Body of pancreas (tissue), 4 donors: ENCODE measurements around the gene DAZAP2.
A peak's percentile ranks its signal among the peaks of the same experiment; 100 is the strongest.

Source experiments
- POLR2A ChIP-seq, 3 donors: fragments of 450-650 bp; IDR thresholded peaks; one replicate each; pipeline ENCODE4 v1.6.1; 2016; ENCODE audit warnings: antibody characterized with exemption in 3 of 3, mild to moderate bottlenecking in 2 of 3
- TF ChIP-seq, protein P1 (sequence below), 7 experiments: fragments of 450-650 bp in 4 of 7; fragments of 200-600 bp in 3 of 7; sonication (generic) in 3 of 7; IDR thresholded peaks; one replicate each; pipeline ENCODE4 v1.5.1; 2016 to 2019; ENCODE audit warnings: antibody characterized with exemption in 7 of 7

GRCh38 chr12:51270067-51270950 is 31.7 kb downstream of the DAZAP2 start, which contains the start of gene SMAGP:
- TF ChIP-seq, protein P1, sequence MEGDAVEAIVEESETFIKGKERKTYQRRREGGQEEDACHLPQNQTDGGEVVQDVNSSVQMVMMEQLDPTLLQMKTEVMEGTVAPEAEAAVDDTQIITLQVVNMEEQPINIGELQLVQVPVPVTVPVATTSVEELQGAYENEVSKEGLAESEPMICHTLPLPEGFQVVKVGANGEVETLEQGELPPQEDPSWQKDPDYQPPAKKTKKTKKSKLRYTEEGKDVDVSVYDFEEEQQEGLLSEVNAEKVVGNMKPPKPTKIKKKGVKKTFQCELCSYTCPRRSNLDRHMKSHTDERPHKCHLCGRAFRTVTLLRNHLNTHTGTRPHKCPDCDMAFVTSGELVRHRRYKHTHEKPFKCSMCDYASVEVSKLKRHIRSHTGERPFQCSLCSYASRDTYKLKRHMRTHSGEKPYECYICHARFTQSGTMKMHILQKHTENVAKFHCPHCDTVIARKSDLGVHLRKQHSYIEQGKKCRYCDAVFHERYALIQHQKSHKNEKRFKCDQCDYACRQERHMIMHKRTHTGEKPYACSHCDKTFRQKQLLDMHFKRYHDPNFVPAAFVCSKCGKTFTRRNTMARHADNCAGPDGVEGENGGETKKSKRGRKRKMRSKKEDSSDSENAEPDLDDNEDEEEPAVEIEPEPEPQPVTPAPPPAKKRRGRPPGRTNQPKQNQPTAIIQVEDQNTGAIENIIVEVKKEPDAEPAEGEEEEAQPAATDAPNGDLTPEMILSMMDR (IDR thresholded peaks at IDR 0.05) = peak in 1 of 7 experiments; percentile 1
- TF ChIP-seq POLR2A (IDR thresholded peaks at IDR 0.05) = peak in 2 of 3 donors; percentile 49 to 67
